Measurements from ENCODE around the gene MRGPRF. TPM values are rescaled to one million over a fixed set of nuclear protein-coding genes. Genes with fewer than 3 reads are reported as not detected.

The MRGPRF gene
- total and polyA plus RNA-seq, 2 of the 8 experiments (the other 6 are each of a cell fraction or from before 2014, with no cell fraction given), result 7.5 to 11.0 TPM

- FAIRE-seq (no peak), DNase-seq (ENCODE audit: low read depth in 1 of 2, low spot score in 2 of 2) (peak in 1 of 2 experiments; percentile 27)
- H3K4me1 ChIP-seq (replicated peaks in 1 of 4; ENCODE audit: control insufficient read depth in 3 of 4, insufficient read depth in 4 of 4, low read length in 3 of 4), result peaks cover 0 to 2% (median under 1%) of the 10 kb centered on the region in 4 experiments; a peak in 1 of 7 replicates
- no peak overlapping the region for H2BK120ac ChIP-seq (replicated peaks; ENCODE audit: low read depth, low read length)
- no peak overlapping the region for H3K4ac ChIP-seq (replicated peaks; ENCODE audit: insufficient read length, low read depth, low read length)
- H2AFZ ChIP-seq (ENCODE audit: low read length), result no peak overlapping the region
- H3K27ac ChIP-seq (ENCODE audit: low read depth, low read length), result no peak overlapping the region
- no peak overlapping the region for H4K8ac ChIP-seq (ENCODE audit: extremely low read depth, insufficient read depth, low read length)
- H2BK20ac ChIP-seq (ENCODE audit: low read length), result no peak overlapping the region
- WGBS, 2 experiments (ENCODE audit: extremely low coverage in 1 of 2, insufficient coverage in 1 of 2, insufficient read length in 1 of 2, insufficient replicate concordance in 2 of 2, low coverage in 1 of 2, low lambda C conversion rate in 2 of 2, missing lambda C conversion rate in 1 of 2), result 91% methylated on average over 7 of the region's 7 CpGs; no CpG with 5 or more reads in 1 of the 2 experiments
- no peak overlapping the region for H3K23ac ChIP-seq (ENCODE audit: insufficient read length)
- H3K36me3 ChIP-seq (ENCODE audit: control insufficient read depth in 2 of 4, insufficient read depth in 4 of 4, low read length in 3 of 4), result no peaks in the 10 kb centered on the region
- no peak overlapping the region for H3K9ac ChIP-seq (replicated peaks in 1 of 4; ENCODE audit: extremely low read depth in 1 of 4, low read depth in 3 of 4, low read length in 3 of 4)
- H4K91ac ChIP-seq (replicated peaks; ENCODE audit: insufficient read length, low read length), result no peak overlapping the region
- H3K9me3 ChIP-seq (ENCODE audit: insufficient read depth in 2 of 2, low read depth in 1 of 2, low read length in 1 of 2), result no peaks in the 10 kb centered on the region
- H3K4me3 ChIP-seq (ENCODE audit: extremely low read depth in 1 of 4, insufficient read depth in 2 of 4, low read depth in 3 of 4, low read length in 4 of 4), result no peak overlapping the region
- peaks cover 0 to 2% of the 10 kb centered on the region in 2 experiments for H4K20me1 ChIP-seq (replicated peaks in 1 of 2; ENCODE audit: control insufficient read depth in 1 of 2, insufficient read depth in 2 of 2, low read length in 2 of 2)
- no peaks in the 10 kb centered on the region for H3K23me2 ChIP-seq (ENCODE audit: low read depth, low read length)
- H3K79me1 ChIP-seq (ENCODE audit: low read depth, low read length), result no peaks in the 10 kb centered on the region
- no peak overlapping the region for H2BK5ac ChIP-seq (ENCODE audit: low read depth, low read length)
- H4K5ac ChIP-seq (ENCODE audit: insufficient read length, low read depth, low read length), result no peak overlapping the region
- no peak overlapping the region for H3K18ac ChIP-seq (ENCODE audit: extremely low read depth, low read length)
- no peak overlapping the region for H3K14ac ChIP-seq (ENCODE audit: insufficient read length)
- no peak overlapping the region for H2AK5ac ChIP-seq (ENCODE audit: low read depth, low read length)
- no peak for TF ChIP-seq SIX5 (IDR thresholded peaks at IDR 0.05; ENCODE audit: low read depth, low read length)
- CTCF ChIA-PET (ENCODE audit: partially characterized antibody), result no interaction called here
- H3K56ac ChIP-seq (replicated peaks; ENCODE audit: insufficient read length, low read depth, low read length), result no peak overlapping the region
- POLR2A ChIA-PET (ENCODE audit: partially characterized antibody), result no interaction called here
- no peaks in the 10 kb centered on the region for H3K79me2 ChIP-seq (ENCODE audit: control insufficient read depth in 1 of 2, insufficient read depth in 2 of 2, low read length in 2 of 2)
- H3K4me2 ChIP-seq (ENCODE audit: insufficient read depth in 1 of 2, low read depth in 2 of 2, low read length in 2 of 2), result no peak overlapping the region
- no peak overlapping the region for H2BK12ac ChIP-seq (ENCODE audit: low read depth, low read length)
- no peaks in the 10 kb centered on the region for H3K27me3 ChIP-seq (replicated peaks in 1 of 4; ENCODE audit: control insufficient read depth in 3 of 4, extremely low read depth in 1 of 4, insufficient read depth in 3 of 4, low read length in 3 of 4)
- H2BK15ac ChIP-seq (ENCODE audit: low read length), result no peak overlapping the region
Observed at GRCh38 chr11:68993546-68993945, 19.5 kb downstream of the MRGPRF start.

Measured in H1 (cell line).